A172 (cell line): ENCODE measurements around the gene UGT1A10. TPM values are rescaled to one million over a fixed set of nuclear protein-coding genes. Genes with fewer than 3 reads are reported as not detected.
"Not testable (repeated sequence)": the region's sequence is repeated elsewhere in the genome, so short reads cannot be mapped to it uniquely, and the experiment has no call there.

ENCODE experiments used
- DNase-seq: peaks from one replicate; pipeline ENCODE4 v3.0.0-alpha.2; 2015; ENCODE audit warnings: low spot score
- total RNA-seq: library from RNA; depleted of rRNA; stranded (reverse); fragments of >200 nt; shearing (Covaris generic); gene quantifications from 2 replicates; pipeline ENCODE4 v1.2.3, GENCODE V29; 2014; rRNA removed

Gene UGT1A10
- not detected in 2 replicates for total RNA-seq

- not testable (repeated sequence) for DNase-seq
Measured at GRCh38 chr2:233636306-233636705, at the start of gene UGT1A10. UGT1A10 (plus strand) TSS chr2:233636448; CDS start chr2:233636523, 75 bp downstream.

GRCh38 chr2:233588400-233588799 lies 47.8 kb upstream of the UGT1A10 start:
- DNase-seq = no peak

- not testable (repeated sequence) for DNase-seq
Measured at GRCh38 chr2:233592706-233593105, 43.5 kb upstream of the UGT1A10 start.

GRCh38 chr2:233593201-233593600 lies 43.0 kb upstream of the UGT1A10 start:
- DNase-seq = no peak

- no peak for DNase-seq
Measured at GRCh38 chr2:233597522-233597921, 38.7 kb upstream of the UGT1A10 start.

- no peak for DNase-seq
Measured at GRCh38 chr2:233598952-233599351, 37.3 kb upstream of the UGT1A10 start.

GRCh38 chr2:233600386-233600785 lies 35.9 kb upstream of the UGT1A10 start:
- DNase-seq = peak; percentile 29

- DNase-seq = no peak
Measured at GRCh38 chr2:233602076-233602475, 34.2 kb upstream of the UGT1A10 start.

- DNase-seq = no peak
Measured at GRCh38 chr2:233603520-233603919, 32.7 kb upstream of the UGT1A10 start.

- no peak for DNase-seq
Measured at GRCh38 chr2:233604826-233605225, 31.4 kb upstream of the UGT1A10 start.

GRCh38 chr2:233605680-233606079 lies 30.6 kb upstream of the UGT1A10 start:
- no peak for DNase-seq

- no peak for DNase-seq
Measured at GRCh38 chr2:233611284-233611683, 25.0 kb upstream of the UGT1A10 start.

GRCh38 chr2:233617476-233617875 lies 18.8 kb upstream of the UGT1A10 start, which contains the start of gene UGT1A8:
UGT1A8 (plus strand) TSS chr2:233617633; CDS start chr2:233617708, 75 bp downstream.
- not testable (repeated sequence) for DNase-seq

GRCh38 chr2:233620204-233620603 lies 16.0 kb upstream of the UGT1A10 start:
- DNase-seq = no peak

- DNase-seq = not testable (repeated sequence)
Measured at GRCh38 chr2:233621863-233622262, 14.4 kb upstream of the UGT1A10 start.

GRCh38 chr2:233627331-233628025 lies 8.8 kb upstream of the UGT1A10 start:
- DNase-seq = no peak

GRCh38 chr2:233638836-233639235 lies 2.6 kb downstream of the UGT1A10 start:
- no peak for DNase-seq

- DNase-seq = no peak
Measured at GRCh38 chr2:233639860-233640259, 3.6 kb downstream of the UGT1A10 start.

- peak; percentile 3 for DNase-seq
Measured at GRCh38 chr2:233643128-233643527, 6.9 kb downstream of the UGT1A10 start.

GRCh38 chr2:233646033-233646432 lies 9.8 kb downstream of the UGT1A10 start:
- DNase-seq = not testable (repeated sequence)

GRCh38 chr2:233650981-233651380 lies 14.7 kb downstream of the UGT1A10 start:
- no peak for DNase-seq

- no peak for DNase-seq
Measured at GRCh38 chr2:233651430-233651829, 15.2 kb downstream of the UGT1A10 start.

- DNase-seq = no peak
Measured at GRCh38 chr2:233654501-233654900, 18.3 kb downstream of the UGT1A10 start.

GRCh38 chr2:233655043-233655442 lies 18.8 kb downstream of the UGT1A10 start:
- no peak for DNase-seq
